Activated CD8-positive, alpha-beta memory T cell treated with anti-CD3 and anti-CD28 coated beads, Interleukin-2, amount 50 U/mL, for 48 hours (primary cell): ENCODE results near the gene PCNX3.
"Not testable (repeated sequence)": the region's sequence is repeated elsewhere in the genome, so short reads cannot be mapped to it uniquely, and the experiment has no call there.

ENCODE experiments used
- DNase-seq: peaks from one replicate; pipeline ENCODE4 v3.0.0-alpha.2; 2020

Gene PCNX3

DNA sequence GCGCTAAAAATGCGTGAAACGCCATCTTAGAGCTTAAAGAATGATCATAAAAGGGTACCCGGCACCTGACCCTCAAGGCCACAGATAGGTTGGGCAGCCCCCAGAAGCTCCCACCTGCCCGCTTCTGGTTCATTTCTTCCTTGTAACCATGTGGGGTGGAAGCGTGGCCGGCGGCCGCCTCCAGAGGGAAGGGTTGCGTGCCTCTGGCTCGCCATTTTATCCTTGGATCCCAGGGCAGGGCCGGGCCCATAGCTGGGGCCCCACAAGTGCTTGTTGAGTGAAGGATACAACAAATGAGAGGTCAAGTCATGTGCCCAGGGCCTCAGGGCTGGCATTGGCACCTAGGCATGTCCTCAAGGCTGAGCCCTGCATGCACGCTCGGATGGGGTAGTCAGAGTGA lies 5.9 kb downstream of the PCNX3 start:
- DNase-seq, result no peak

DNA sequence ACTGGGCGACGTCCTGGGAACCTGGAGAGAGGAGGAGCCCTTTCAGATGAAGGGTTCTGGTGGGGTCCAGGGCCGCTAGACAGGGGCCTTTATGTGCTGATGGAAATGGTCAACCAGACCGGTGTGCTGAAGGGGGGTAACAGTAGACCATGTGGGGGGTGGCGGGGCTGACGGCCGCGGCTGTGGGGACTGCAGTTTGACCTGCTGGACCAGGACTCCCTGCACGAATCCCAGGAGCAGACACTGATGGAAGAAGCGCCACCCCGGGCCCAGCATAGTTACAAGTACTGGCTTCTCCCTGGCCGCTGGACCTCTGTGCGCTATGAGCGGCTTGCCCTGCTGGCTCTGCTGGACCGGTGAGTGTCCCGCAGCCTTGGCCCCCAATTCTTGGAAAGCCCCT lies 6.4 kb downstream of the PCNX3 start:
- DNase-seq, result no peak

DNA sequence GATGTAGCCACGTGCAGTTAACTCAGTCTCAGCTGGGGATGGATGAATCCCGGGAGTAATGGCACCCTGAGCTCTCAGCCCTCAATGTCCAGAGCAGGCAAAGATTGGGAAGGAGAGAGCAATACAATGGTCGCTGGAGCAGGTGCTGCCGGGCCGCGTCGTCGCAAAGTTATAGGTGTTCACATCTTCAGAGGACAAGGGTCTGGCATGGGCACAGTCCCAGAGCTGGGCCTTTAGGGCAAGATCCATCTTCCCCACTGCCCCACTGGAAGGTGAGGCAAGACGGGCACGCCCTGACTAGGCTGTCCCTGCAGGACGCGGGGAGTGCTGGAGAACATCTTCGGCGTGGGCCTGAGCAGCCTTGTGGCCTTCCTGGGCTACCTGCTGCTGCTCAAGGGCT lies 7.6 kb downstream of the PCNX3 start:
- DNase-seq, result no peak

DNA sequence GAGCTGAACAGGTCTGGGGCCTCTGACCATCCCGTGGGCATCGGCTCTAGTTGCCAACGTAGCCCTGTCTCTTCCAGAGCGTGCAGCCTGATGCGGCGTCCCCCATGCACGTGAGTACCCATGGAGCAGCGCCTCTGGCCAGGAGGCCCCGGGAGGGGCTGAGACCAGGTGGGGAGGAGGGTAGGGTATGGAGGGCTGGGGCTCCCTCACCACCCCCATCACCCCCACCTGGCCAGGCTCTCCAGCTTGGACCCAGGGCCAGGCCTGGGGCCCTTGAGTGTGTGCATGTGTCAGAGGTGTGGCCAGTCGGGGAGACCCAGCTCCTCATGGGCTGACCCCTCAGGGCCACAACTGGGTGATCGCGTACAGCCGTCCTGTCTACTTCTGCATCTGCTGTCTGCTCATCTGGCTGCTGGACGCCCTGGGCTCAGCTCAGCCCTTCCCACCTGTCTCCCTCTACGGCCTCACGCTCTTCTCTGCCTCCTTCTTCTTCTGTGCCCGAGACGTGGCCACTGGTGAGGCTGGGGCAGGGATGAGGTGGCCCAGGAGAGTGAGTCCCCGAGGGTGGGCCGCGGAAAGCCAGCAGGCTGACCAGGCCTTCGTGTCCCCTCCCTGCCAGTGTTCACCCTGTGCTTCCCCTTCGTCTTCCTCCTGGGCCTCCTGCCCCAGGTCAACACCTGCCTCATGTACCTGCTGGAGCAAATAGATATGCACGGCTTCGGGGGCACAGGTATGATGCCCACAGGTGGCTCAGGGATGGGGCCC lies 8.5 kb downstream of the PCNX3 start:
- DNase-seq, result no peak

DNA sequence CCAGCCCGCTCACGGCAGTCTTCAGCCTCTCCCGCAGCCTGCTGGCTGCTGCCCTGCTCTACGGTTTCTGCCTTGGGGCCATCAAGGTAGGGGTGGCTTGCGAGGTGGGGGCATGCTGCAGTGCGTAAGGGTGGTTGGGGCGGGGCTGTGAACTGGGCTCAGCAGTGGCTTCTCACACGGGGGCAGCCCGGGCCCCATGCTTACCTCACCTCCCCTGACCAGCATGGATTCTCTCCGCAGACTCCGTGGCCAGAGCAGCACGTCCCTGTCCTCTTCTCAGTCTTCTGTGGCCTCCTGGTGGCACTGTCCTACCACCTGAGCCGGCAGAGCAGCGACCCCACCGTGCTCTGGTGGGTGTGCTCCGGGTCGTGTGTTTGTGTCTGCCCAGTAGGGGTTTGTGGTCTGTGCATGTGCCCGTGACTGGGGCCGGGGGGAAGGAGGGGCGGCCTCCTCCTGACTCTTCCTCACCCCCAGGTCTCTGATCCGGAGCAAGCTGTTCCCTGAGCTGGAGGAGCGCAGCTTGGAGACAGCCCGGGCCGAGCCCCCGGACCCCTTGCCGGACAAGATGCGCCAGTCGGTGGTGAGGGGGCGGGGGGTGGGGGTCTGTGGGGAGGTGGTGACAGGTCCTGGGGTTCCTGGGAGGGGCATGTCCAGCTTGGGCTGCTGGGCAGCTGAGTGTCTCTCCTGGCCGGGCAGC lies 9.5 kb downstream of the PCNX3 start:
- DNase-seq, result no peak

DNA sequence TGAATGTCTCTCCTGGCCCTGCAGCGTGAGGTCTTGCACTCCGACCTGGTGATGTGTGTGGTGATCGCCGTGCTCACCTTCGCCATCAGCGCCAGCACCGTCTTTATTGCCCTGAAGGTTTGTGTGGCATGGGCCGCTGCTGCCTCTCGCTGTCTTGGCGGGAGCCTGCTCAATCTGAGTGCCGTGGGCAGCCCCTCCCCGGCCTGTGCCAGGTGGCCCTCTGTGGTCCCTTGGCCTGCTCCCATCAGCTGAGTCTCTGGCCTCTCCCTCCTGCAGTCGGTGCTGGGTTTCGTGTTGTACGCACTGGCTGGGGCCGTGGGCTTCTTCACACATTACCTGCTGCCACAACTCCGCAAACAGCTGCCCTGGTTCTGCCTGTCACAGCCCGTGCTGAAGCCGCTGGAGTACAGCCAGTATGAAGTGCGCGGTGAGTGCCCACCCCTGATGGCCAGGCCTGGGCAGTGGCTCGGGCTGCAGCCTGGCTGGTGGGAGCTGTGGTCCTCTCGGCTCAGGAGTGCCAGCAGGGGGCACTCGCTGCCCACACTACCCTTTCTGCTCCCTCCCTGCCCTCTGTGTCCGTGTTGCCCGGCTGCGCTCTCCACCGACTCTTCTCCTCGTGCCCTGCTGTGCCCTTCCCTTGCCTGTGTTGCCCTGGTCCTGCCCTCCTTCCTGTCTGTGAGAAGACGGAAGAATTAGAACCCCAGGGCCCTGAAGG lies 10.2 kb downstream of the PCNX3 start:
- peak; percentile 69 for DNase-seq

- no peak for DNase-seq
These were observed 11.6 kb downstream of the PCNX3 start for GRCh38 chr11:65627202-65627601.

GRCh38 chr11:65629579-65629978 lies 14.0 kb downstream of the PCNX3 start:
- no peak for DNase-seq

- no peak for DNase-seq
These were observed 14.6 kb downstream of the PCNX3 start for GRCh38 chr11:65630215-65630614.

DNA sequence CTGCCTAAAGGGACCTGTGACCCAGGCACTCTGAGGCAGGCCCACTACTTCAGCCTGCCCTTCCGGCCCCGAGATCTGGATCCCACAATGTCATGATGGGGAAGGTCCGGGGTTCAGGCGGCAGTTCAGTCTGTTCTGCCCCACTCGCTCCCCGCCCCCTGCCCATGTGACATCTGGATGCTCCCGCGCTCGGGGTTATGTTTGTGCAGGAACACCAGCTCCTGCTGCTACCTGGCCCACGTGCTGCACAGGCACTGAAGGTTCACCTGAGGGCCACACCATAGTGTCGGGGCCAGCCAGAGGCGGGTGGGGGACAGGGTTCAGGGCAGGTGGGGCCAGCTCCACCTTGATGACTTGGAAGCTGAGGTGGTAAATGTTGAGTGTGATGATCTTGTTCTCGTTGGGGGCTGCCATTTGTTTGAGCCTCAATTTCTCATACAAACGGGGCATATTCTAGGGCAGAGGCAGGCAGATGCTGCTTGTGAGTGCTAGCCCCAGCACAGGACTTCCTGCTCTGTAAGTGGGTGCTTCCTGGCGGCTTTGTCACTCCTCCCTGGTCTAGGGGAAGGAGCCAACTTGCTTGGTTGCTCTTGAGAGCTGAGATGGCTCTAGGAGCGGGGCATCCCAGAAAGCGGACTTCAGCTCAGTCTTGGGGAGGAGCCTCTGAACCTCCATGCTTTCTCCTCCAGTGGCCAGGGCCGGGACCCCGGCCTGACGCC lies 18.0 kb downstream of the PCNX3 start:
- no peak for DNase-seq

GRCh38 chr11:65634109-65634436 lies 18.5 kb downstream of the PCNX3 start:
- DNase-seq, result no peak

GRCh38 chr11:65634440-65634839 lies 18.9 kb downstream of the PCNX3 start:
- DNase-seq, result no peak

DNA sequence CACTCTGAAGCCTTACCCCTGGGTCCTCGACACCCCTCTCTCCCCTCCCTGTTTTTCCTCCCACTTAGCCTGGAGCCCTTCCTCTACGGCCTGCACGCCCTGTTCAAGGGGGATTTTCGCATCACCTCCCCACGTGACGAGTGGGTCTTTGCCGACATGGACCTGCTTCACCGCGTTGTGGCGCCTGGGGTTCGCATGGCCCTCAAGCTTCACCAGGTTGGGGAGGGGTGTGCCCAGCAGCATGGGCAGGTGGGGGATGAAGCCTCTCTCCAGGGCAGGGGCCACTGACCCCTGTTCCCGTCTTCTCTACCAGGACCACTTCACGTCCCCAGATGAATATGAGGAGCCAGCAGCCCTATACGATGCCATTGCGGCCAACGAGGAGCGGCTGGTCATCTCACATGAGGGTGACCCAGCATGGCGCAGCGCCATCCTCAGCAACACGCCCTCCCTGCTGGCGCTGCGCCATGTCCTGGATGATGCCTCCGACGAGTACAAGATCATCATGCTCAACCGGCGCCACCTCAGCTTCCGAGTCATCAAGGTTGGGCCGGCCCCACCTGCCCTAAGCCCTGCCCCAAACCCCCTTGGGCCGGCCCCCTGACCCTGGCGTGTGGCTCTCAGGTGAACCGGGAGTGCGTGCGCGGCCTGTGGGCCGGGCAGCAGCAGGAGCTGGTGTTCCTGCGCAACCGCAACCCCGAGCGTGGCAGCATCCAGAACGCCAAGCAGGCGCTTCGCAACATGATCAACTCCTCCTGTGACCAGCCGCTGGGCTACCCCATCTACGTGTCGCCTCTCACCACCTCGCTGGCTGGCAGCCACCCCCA lies 19.5 kb downstream of the PCNX3 start:
- DNase-seq, result no peak

DNA sequence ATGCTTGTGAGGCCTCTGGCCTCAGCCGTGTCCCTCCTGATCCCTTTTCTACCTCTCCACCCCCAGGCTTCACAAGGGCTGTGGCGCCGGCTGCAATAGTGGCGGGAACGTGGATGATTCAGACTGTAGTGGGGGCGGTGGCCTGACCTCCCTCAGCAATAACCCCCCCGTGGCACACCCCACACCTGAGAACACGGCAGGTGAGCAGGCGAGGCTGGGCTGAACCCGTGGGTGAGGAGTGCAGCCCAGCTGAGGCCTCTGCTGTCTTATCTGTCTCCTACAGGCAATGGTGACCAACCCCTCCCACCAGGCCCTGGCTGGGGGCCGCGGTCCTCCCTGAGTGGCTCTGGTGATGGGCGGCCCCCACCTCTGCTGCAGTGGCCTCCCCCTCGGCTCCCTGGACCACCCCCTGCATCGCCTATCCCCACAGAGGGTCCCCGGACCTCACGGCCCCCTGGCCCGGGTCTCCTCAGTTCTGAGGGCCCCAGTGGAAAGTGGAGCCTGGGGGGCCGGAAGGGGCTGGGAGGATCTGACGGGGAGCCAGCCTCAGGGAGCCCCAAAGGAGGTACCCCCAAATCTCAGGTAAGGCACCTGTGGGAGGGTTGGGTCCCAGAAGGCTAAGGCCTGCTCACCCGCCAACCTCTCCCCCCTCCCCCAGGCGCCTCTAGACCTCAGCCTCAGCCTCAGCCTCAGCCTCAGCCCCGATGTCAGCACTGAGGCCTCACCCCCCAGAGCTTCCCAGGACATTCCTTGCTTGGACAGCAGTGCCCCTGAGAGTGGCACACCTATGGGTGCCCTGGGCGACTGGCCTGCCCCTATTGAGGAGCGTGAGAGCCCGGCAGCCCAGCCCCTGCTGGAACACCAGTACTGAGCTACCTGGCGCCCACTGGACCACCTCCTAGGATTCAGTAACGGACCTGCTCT lies 20.8 kb downstream of the PCNX3 start:
- no peak for DNase-seq

- no peak for DNase-seq
These were observed 21.5 kb downstream of the PCNX3 start for GRCh38 chr11:65637032-65637557.

DNA sequence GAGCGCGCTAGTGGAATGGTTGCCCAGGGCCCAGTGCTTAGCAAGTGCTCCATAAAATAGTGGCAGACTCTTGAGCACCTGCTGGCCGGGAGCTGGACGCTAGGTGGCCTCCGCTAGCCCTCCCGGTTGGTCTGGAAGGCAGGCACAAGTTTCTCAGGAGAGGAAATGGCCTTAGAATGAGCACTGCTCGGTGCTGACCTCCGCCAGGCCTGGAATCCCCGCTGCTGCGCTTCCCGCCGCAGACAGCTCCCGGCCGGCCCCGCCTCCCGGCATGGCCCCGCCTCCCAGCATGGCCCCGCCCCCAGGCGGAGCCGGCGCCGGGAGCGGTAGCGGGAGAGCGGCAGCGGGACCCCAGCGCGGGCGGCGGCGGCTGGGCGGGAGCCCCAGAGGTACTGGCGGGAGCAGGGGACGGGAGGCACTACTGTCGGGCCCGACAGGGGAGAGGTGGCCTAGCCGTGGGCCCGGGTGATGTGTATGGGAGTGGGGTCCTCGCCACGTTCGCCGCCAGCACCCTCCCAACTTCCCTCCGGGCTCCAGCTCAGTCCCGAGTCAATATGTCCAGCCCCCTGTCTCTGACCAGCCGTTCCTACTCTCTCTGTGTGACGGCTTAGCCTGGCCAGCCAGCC lies 22.3 kb downstream of the PCNX3 start, which contains the start of gene SIPA1:
Gene SIPA1, plus strand, starts transcription at position 308 of the 626 bp plus-strand sequence. CDS start 2,821 bp downstream, outside the sequence.
- DNase-seq, result peak; percentile 92

DNA sequence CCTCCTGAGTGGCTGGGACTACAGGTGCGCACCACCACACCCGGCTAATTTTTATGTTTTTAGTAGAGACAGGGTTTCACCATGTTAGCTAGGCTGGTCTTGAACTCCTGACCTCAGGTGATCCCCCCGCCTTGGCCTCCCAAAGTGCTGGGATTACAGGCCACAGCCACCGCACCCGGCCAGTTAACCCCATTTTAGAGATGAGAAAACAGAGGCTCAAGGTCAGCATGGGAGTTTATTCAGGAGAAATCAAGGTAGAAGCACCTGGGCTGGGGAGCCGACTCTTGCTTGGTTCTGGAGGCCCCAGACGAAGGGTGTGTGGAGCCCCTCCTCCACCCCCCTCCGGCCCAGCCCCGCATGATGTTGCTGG lies 23.6 kb downstream of the PCNX3 start:
- DNase-seq, result not testable (repeated sequence)

GRCh38 chr11:65639623-65640482 lies 24.3 kb downstream of the PCNX3 start:
- DNase-seq, result peak; percentile 78
